ENCODE data around the gene SS18L1. TPM values are rescaled to one million over a fixed set of nuclear protein-coding genes. Genes with fewer than 3 reads are reported as not detected.

SS18L1 gene
- total and polyA plus RNA-seq, 2 experiments from 2014 or later = 2.1 to 13.0 TPM

GRCh38 chr20:62202676-62203377 lies 59.3 kb downstream of the SS18L1 start:
- no peak overlapping the region for H2AFZ ChIP-seq
- WGBS (ENCODE audit: low lambda C conversion rate, missing lambda C conversion rate) = 89% methylated on average over 22 of the region's 23 CpGs
- no peak overlapping the region for H3K4me2 ChIP-seq
- no peak for DNase-seq (ENCODE audit: low spot score)
- no peaks in the 10 kb centered on the region for H3K27me3 ChIP-seq
- TF ChIP-seq CTCF (IDR thresholded peaks at IDR 0.05; ENCODE audit: poor library complexity) (no peak), EZH2 (IDR thresholded peaks at IDR 0.05; ENCODE audit: borderline replicate concordance) (no peak), EZH2phosphoT487 (IDR thresholded peaks at IDR 0.05; ENCODE audit: low read depth, severe bottlenecking, unreplicated experiment) (no peak)
- H3K27ac ChIP-seq = no peak overlapping the region
- no peaks in the 10 kb centered on the region for H3K9me3 ChIP-seq (ENCODE audit: low read depth)
- H3K4me1 ChIP-seq (ENCODE audit: insufficient read depth) = no peaks in the 10 kb centered on the region
- no peaks in the 10 kb centered on the region for H3K36me3 ChIP-seq (replicated peaks; ENCODE audit: insufficient read depth, low read depth)
- H3K9me2 ChIP-seq (replicated peaks; ENCODE audit: insufficient read depth) = no peaks in the 10 kb centered on the region
- H4K20me1 ChIP-seq (ENCODE audit: insufficient read depth, poor library complexity, severe bottlenecking) = no peaks in the 10 kb centered on the region
- no peak overlapping the region for H3K4me3 ChIP-seq
- H3K79me2 ChIP-seq = no peaks in the 10 kb centered on the region

- no peaks in the 10 kb centered on the region for H4K20me1 ChIP-seq (ENCODE audit: insufficient read depth, poor library complexity, severe bottlenecking)
- no peaks in the 10 kb centered on the region for H3K79me2 ChIP-seq
- no peak overlapping the region for H2AFZ ChIP-seq
- no peaks in the 10 kb centered on the region for H3K4me1 ChIP-seq (ENCODE audit: insufficient read depth)
- no peak overlapping the region for H3K4me2 ChIP-seq
- no peaks in the 10 kb centered on the region for H3K27me3 ChIP-seq
- no peak overlapping the region for H3K27ac ChIP-seq
- H3K36me3 ChIP-seq (replicated peaks; ENCODE audit: insufficient read depth, low read depth) = no peaks in the 10 kb centered on the region
- no peak for DNase-seq (ENCODE audit: low spot score)
- TF ChIP-seq EZH2phosphoT487 (IDR thresholded peaks at IDR 0.05; ENCODE audit: low read depth, severe bottlenecking, unreplicated experiment) = no peak
- TF ChIP-seq CTCF (IDR thresholded peaks at IDR 0.05; ENCODE audit: poor library complexity) = no peak
- no peak for TF ChIP-seq EZH2 (IDR thresholded peaks at IDR 0.05; ENCODE audit: borderline replicate concordance)
- 89% methylated on average over 22 of the region's 22 CpGs for WGBS (ENCODE audit: low lambda C conversion rate, missing lambda C conversion rate)
- H3K9me2 ChIP-seq (replicated peaks; ENCODE audit: insufficient read depth) = no peaks in the 10 kb centered on the region
- no peak overlapping the region for H3K4me3 ChIP-seq
- H3K9me3 ChIP-seq (ENCODE audit: low read depth) = no peaks in the 10 kb centered on the region
Observed at GRCh38 chr20:62203378-62204030, 59.9 kb downstream of the SS18L1 start.

GRCh38 chr20:62205618-62206387 lies 62.2 kb downstream of the SS18L1 start:
- Histone ChIP-seq H4K20me1 (ENCODE audit: insufficient read depth, poor library complexity, severe bottlenecking) (no peaks in the 10 kb centered on the region), H3K4me3 (no peak overlapping the region), H3K27ac (no peak overlapping the region), H3K9me2 (replicated peaks; ENCODE audit: insufficient read depth) (no peaks in the 10 kb centered on the region), H3K79me2 (no peaks in the 10 kb centered on the region), H3K4me2 (no peak overlapping the region), H3K36me3 (replicated peaks; ENCODE audit: insufficient read depth, low read depth) (no peaks in the 10 kb centered on the region), H3K9me3 (ENCODE audit: low read depth) (no peaks in the 10 kb centered on the region), H2AFZ (no peak overlapping the region), H3K27me3 (no peaks in the 10 kb centered on the region), H3K4me1 (ENCODE audit: insufficient read depth) (no peaks in the 10 kb centered on the region)
- WGBS (ENCODE audit: low lambda C conversion rate, missing lambda C conversion rate) = 95% methylated on average over 38 of the region's 38 CpGs
- TF ChIP-seq EZH2 (IDR thresholded peaks at IDR 0.05; ENCODE audit: borderline replicate concordance) = no peak
- DNase-seq (ENCODE audit: low spot score) = no peak

GRCh38 chr20:62206388-62206775 lies 62.8 kb downstream of the SS18L1 start:
- no peak for DNase-seq (ENCODE audit: low spot score)
- Histone ChIP-seq H4K20me1 (ENCODE audit: insufficient read depth, poor library complexity, severe bottlenecking) (no peaks in the 10 kb centered on the region), H3K4me3 (no peak overlapping the region), H3K36me3 (replicated peaks; ENCODE audit: insufficient read depth, low read depth) (no peaks in the 10 kb centered on the region), H3K4me2 (no peak overlapping the region), H2AFZ (no peak overlapping the region), H3K9me2 (replicated peaks; ENCODE audit: insufficient read depth) (no peaks in the 10 kb centered on the region), H3K27me3 (no peaks in the 10 kb centered on the region), H3K79me2 (no peaks in the 10 kb centered on the region), H3K4me1 (ENCODE audit: insufficient read depth) (no peaks in the 10 kb centered on the region), H3K27ac (no peak overlapping the region), H3K9me3 (ENCODE audit: low read depth) (no peaks in the 10 kb centered on the region)
- TF ChIP-seq CTCF (IDR thresholded peaks at IDR 0.05; ENCODE audit: poor library complexity) (no peak), EZH2 (IDR thresholded peaks at IDR 0.05; ENCODE audit: borderline replicate concordance) (no peak), EZH2phosphoT487 (IDR thresholded peaks at IDR 0.05; ENCODE audit: low read depth, severe bottlenecking, unreplicated experiment) (no peak)
- 85% methylated on average over 17 of the region's 17 CpGs for WGBS (ENCODE audit: low lambda C conversion rate, missing lambda C conversion rate)
